A673 (cell line): Measurements from ENCODE around the gene FPR1.
"Not testable (repeated sequence)": the region's sequence is repeated elsewhere in the genome, so short reads cannot be mapped to it uniquely, and the experiment has no call there.

Source experiments
- CTCF ChIP-seq: fragments of 300-800, 200-600 bp; sonication (generic); conservative IDR thresholded peaks from 2 replicates; pipeline ENCODE4 v1.5.1; 2017; ENCODE audit warnings: low read depth, mild to moderate bottlenecking, antibody characterized with exemption, low read length, moderate library complexity, mixed read lengths
- EZH2 ChIP-seq: fragments of 200-600 bp; sonication (generic); IDR thresholded peaks from 2 replicates; pipeline ENCODE4 v1.6.1; 2017; ENCODE audit warnings: borderline replicate concordance, low read depth, mild to moderate bottlenecking, mixed read lengths, antibody characterized with exemption, low read length; ENCODE audit not compliant: poor library complexity, severe bottlenecking

- TF ChIP-seq CTCF, EZH2: not testable (repeated sequence)
These were observed 24.9 kb upstream of the FPR1 start for GRCh38 chr19:51776561-51776960.
